Activated CD4-positive, CD25-positive, alpha-beta regulatory T cell treated with anti-CD3 and anti-CD28 coated beads, Interleukin-2, amount 50 U/mL, for 16 hours (primary cell): Measurements from ENCODE around the gene KRT80.

Experiments used
- DNase-seq: peaks from one replicate; pipeline ENCODE4 v3.0.0-alpha.2; 2020; ENCODE audit warnings: low read depth, low spot score

The KRT80 gene

DNA sequence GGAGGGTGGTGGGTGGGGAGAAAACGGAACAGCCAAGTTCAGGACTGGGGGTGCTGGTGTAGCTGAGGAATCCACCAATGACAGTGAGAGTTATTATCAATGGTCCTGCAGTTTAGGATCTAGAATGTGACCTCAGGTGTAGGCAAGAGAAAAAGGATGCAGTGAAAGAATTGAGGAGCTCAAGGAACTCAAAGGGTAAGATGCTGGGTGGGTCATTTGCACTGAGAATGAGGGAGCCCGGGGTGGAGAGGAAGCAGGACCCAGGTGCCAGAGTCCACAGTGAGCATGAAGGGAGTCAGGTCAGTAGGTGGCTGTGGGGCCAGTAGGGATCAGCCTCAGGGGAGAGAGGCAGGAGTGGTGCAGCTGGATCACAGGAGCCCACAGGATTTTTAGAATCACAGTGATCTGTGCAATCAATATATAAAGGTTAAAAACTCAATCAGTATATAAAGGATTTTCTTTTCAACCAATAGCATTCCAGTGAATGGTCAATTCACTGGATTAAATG is 38.1 kb upstream of the KRT80 start:
- DNase-seq: no peak

DNA sequence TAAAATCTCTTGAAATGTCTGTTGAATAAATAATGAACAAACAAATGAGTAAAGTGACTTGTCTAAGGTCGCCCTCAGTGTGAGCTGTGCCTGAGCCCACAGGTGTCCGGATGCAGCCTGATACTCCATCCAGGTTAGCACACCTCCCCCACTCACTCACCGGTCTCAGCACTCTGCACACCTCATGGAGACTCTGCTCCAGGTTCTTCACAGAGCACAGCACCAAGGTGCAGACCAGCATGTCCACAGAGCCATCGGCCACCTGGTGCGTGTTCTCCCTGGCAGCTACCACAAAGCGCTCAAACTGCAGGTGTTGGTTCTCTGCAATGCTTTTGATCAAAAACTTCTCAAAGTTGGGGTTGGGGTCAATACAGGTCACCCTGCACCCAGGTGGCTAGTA is 37.1 kb upstream of the KRT80 start:
- DNase-seq: no peak

DNA sequence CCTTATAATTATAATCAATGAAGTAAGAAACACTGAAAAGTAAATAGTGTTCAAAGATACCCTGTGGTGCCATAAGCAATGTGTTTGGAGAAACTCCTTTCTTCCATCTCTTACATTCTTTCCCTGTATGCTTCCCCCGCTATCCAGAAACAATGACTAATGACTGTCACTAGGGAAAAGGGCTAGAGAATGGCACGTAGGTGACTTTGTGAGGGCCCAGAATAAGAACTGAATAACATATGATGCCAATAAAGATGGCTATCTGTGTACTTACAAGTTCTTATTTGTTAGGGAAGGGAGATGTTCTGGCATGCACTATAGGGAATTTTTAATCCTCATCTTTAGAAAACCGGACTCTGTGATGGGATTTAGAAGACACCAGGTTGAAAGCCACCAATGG is 36.6 kb upstream of the KRT80 start:
- no peak for DNase-seq

DNA sequence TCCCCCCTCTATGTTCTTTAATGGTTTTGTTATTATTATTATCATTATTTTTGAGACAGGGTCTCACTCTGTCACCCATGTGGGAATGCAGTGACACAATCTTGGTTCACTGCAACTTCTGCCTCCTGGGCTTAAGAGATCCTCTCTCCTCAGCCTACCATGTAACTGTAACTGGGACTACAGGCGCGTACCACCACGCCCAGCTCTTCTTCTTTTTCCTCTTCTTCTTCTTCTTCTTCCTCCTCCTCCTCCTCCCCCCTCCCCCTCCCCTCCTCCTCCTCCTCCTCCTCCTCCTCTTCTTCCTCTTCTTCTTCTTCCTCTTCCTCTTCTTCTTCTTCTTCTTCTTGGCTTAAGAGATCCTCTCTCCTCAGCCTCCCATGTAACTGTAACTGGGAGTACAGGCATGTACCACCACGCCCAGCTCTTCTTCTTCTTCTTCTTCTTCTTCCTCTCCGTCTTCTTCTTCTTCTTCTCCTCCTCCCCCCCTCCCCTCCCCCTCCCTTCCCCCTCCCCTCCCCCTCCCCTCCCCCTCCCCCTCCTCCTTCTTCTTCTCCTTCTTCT is 35.9 kb upstream of the KRT80 start:
- DNase-seq: no peak

DNA sequence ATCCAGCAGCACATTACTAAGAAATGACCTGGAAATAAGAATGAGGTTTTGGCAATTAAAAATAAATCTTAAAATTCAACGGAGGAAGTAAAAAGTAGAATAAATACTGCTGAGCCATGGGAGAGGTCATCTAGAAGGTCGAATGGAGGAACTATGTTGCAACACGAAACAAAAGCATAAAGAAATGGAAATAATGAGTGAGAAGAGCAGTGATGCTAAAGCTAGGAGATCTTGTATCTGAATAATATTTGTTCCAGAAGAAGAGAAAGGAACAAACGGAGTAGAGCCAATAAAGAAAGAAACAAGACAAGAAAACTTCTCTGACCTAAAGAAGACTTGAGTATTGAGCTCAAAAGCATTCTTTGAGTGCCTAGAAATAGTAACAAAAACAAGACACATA is 34.6 kb upstream of the KRT80 start:
- DNase-seq: no peak

DNA sequence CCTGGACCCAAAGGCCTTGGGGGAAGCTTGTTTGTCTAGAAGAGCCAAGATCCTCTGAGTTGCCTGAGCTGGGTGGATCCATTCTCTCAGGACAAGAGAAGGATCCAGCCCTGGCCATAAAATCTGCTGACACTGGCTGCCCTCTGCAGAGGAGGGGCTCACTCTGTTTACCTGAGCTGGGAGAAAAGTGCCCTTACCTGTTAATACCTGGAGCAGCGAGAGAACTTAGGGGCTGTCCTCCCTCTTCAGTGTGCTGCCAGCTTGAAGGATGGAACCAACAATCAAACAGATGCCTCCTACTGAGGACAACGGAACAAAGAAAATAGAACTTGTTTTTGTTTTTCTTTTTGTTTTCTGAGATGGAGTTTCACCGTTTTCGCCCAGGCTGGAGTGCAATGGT is 33.9 kb upstream of the KRT80 start:
- no peak for DNase-seq

DNA sequence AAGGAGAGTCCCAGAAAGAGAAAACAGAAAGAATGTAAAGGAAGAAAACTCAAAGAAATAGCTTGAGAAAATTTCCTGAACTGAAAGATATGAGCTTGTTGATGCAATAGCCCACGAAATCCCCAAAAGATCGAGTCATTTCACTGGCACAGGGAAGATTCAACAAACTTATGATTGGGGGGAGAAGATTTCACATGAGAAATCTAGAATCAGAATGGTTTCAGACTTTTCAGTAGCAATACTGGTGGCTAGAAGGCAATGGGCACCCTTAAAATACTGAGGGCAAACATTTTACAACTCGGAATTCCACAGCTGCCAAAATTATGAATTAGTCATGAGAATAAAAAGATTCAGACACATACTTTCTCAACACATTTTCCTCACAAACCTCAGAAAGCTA is 32.3 kb upstream of the KRT80 start:
- no peak for DNase-seq

DNA sequence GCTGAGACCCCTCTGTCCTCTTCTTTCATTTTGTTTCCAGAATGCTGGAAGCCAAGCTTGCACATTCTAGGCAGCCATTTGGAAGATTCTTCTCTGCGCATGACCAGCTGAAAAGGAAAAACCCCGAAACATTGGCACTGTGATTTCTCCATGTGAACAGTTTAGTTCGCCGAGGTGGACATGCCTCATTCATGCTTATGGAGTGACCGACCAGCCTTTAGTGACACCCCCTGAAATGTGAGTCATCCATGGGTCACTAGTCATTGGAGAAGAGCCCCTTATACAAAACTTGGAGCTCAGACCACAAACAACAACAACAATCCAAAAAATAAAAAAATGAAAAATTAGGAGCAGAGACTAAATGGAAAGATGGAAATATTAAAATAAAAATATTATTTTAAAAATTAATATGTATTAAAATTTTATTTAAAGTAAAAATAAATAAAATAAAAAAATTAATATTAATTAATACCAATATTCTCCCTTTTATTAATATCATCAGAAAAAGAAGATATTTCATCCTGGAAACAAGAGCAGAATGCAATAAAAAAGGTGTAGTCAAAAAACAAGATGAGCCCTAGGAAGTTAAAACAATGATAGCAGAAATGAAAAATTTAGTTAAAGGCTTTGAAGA is 31.7 kb upstream of the KRT80 start:
- DNase-seq: no peak

DNA sequence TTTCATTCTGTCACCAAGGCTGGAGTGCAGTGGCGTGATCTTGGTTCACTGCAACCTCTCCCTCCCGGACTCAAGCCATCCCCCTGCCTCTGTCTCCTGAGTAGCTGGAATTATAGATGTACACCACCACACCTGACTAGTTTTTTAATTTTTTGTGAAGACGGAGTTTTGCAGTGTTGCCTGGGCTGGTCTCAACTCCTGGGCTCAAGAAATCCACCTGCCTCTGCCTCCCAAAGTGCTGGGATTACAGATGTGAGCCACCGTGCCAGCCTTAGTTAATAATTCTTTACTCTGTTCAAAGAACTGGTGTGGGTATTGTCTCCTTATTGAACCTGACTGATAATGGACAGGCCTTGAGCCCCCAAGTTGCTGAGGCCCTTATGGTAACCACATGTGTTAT is 30.9 kb upstream of the KRT80 start:
- DNase-seq: no peak

DNA sequence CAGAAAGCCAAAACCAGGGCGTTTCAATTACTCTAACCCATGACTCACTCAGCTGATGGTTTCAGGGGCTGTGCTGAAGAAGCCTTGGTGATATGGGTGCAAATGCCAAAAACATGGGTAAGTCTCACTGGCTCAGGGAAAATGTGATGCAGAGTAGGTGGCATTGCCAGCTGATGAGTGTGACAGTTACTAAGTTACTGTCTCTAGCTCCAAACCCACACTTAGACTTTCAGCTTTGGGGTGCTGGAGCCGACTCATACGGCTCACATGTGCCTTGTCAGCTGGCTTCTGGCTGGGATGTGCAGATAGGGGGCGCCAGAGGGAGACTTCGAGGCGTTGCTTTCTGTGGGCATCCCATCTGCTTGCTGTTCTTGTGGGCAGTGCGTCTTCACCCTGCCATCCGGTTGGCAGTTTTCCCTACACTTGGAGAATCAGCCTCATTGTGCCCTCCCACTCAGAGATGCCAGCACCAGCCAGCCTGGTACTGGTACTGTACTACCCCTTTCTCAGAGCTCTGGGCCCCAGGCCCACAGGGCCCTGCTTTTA is 30.2 kb upstream of the KRT80 start:
- no peak for DNase-seq

DNA sequence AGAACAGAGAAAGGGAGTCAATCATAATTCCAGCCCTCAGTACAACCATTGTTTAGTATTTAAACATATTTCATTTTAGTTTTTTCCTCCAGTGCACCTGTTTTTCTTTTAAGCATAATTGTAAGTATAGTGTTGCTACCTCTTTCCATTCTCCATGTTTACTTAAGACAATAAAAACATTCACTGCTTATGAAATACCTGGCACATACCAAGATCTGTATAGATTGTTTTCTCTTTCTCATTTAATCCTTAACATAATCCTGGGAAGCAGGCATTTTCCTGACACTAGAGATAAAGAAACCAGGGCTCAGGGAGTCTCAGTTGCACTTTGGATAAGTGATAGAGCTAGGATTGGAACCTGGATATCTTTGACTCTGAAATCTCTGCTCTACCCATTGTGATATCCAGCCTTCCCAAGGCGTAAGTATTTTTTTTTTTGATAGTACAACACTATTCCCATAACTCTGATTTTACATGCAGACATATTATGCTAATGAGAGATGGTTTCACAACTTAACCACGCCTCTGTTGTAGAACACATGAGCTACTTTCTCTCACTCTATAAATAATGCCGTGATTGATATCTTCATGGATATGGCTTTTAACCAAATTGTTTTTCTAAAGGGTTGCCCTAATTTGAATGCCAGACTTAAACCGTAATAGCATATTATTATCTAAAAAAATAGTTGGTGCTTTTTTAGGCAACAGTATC is 29.4 kb upstream of the KRT80 start:
- DNase-seq: no peak

DNA sequence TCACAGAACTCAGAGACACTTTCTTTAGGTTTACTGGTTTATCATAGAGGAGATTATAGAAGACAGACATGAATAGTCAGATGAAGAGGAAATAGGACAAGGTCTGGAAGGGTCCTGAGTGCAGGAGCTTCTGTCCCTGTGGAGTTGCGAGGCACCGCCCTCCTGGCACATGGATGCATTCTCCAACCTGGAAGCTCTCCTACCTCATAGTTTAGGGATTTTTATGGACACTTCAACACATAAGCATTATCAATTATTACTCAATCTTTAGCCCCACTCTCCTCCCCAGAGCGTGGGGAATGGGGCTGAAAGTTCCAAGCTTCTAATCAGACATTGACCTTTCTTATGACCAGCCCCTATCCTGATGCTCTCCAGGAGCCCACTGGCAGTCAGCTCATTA is 28.7 kb upstream of the KRT80 start:
- DNase-seq: no peak

DNA sequence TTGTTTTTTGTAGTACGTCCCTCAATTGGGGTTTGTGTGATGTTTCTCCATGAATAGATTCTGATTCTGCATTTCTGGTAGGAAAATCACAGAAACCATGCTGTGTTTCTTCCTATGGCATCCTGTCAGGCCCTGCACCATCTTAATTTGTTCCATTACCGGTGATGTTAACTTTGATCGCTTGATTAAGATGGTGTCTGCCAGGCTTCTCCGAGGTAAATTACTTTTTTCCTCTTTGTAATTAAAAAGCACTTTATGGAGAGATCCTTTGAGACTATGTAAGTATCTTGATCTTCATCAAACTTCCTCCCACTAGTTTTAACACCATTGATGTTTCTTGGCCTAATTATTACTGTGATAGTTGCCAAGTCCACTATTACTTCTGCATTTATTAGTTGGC is 26.2 kb upstream of the KRT80 start:
- no peak for DNase-seq

DNA sequence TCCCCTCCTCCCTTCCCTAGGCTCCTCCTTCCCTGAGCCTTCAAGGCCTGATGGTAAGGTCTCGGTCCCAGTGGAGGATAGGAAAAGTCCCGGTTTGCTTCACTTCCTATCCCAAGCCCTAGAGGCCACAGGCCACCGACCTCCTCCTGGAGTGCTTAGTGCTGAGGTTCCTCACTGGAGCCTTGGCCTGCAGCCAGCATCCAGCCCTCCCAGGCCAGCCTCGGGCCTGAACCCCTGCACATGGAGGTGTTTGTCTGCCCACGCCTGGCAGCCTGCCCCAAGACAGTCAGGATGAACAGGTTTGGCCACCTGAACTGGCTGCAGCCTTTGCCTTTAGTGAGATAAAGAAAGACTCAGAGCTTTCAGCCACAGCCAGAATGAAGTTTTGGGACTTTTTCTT is 25.4 kb upstream of the KRT80 start:
- DNase-seq: no peak

DNA sequence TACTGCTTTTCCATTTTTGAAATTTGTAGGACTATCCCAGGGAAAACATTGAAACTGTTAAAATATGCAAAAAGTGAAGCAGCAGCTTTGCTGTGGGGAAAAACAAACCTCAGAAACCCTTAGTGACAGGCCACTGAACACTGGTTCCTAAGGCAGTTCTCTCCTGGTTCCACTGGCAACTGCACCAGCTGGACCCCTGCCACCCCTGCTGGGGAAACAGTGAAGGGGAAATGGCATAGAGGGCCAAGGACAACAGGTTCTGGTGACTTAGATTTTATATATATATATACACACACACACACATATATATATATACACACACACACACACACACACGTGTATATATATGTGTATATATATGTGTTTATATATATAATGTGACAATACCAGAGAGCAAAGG is 25.0 kb upstream of the KRT80 start:
- no peak for DNase-seq

DNA sequence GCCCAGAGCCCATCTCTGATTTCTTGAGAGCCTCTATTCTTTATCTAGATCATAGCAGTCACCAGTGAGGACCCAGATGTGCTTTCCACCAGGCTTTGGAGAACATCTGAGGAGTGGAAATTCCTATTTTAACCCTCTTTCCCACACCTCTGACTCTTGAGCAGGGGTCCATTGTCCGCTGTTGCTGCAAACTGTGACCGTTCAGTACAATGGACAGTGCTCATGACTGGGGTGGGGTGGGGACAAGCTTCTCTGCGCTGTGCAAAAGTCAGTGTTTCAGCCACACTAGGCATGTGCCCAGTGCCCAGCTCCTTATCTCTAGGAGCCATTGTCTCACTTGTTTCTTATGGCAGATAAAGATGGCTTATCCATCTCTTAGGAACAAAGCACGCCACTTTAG is 24.3 kb upstream of the KRT80 start:
- DNase-seq: no peak

DNA sequence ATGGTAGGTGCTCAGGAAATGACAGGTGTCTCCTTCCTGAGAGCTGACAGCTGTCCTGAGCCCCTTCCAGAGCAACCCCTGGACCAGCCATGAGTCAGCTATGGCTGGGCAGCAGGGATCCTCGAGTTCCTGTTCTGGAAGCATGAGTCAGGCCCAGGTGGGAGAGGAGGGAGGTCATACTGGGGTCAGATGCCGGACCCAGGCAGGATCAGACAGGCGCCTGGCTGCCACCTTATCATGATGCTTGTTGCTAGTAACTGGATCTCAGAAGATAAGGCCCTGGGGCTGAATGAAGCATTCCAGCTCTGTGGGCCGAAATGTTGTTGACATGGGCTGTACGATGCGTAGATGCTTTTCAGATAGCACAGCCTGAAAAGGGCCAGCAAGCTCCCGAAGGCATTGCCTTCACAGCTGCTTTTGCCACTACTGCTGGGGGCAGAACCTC is 23.8 kb upstream of the KRT80 start:
- no peak for DNase-seq

DNA sequence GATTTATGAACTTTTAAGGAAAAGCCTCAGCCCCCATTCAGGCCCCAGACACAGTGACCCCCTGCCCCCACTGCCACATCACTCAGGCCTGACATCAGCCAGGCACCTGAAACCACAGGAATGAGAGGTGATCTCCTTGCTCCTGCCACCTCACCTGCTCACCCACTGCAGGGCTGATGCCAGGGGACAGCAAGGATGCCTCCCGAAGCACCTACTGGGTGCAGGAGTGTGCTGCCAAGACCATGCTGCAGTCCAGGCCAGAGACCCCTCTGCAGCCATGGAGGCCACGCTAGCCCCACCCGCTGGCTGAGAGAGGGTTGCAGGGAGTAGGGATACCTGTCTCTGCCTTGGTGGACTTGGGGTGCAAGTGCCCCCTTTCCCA is 22.6 kb upstream of the KRT80 start:
- no peak for DNase-seq

DNA sequence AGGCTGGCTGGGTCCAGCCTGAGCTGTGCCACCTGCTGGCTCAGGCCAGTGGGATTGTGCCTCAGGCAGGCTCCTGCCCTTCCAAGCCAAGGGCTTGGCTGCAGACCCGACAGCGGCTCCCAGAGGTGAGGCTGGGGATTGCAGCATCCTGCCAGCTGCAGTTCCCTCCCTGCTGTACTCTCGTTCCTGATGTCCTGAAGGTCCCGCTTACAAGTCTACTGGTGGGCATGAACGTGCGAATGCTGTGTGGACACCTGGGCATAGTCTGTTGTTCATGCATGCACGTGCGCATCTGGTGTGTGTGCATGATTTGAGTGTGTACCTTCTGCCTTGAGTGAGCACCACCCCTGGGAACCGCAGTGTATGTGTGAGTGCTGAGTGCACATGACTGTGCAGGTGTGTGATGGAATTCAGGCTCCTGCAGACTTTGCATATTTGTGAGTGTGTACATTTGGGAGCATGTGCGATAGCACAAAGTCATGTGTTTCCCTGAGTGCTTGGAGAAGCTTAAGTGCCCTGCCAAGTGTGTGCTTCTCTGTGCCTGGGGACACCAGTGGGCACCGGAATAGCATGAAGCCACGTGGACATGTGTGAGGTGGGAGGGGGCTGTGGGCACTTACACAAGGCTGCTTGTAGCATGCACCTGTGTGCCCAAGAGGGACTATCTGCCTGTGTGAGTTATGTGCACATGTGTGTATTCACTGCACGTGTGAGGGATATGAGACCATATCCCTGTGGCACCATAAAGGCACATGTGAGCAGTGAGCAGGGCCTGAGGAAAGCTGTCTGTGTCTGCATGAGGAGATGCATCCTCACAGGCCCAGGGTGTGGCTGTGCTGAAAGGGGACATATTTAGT is 22.0 kb upstream of the KRT80 start:
- DNase-seq: no peak

DNA sequence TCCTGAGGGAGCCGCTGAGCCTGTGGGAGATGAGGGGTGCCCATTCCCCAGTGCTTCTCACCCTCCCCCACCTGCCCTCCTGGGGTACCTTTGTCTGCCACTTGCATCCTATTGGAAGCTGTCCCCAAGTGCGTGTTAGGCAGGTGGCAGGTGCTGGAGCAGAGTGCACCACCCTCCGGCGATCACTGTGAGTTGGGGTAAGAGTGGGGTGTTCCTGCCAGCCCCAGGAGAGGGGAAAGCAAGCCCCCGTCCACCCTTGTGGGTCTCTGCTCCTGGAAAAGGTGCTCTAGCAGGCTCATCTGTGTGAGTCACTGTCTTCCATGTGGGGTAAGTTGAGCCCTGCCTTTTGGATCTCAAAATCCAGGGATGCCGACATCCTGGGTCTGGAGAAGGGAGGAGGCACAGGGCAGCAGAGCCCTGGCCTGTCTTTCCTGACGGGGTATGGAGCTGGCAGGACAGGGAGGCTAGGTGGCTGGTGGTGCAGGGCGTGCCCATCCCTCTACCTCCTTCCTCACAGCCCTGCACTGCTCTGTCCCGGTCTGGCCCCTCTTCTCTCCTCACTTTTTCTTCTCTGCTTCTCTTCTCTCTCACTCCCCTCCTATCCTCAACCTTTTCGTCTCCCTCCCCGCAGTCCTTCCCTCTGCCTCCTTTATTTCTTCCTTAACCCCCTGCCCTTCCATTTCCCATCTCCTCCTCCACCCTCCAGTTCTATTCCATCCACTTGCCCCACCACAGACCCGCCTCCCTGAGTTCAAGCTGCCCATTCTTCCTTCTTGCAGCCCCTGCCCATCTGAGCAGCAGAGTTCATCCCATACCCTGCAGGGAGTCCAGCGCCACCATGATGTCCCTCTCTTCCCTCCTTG is 21.1 kb upstream of the KRT80 start:
- no peak for DNase-seq
